GM19035 (cell line): ENCODE data around the gene ZNF135.

Source experiments
- ATAC-seq: cut with Tn5 transposase; IDR thresholded peaks from one replicate; pipeline ENCODE4 v1.9.1; 2021; ENCODE audit not compliant: unreplicated experiment

Gene ZNF135

GRCh38 chr19:58089846-58090245 lies 30.8 kb downstream of the ZNF135 start:
- ATAC-seq, result no peak

DNA sequence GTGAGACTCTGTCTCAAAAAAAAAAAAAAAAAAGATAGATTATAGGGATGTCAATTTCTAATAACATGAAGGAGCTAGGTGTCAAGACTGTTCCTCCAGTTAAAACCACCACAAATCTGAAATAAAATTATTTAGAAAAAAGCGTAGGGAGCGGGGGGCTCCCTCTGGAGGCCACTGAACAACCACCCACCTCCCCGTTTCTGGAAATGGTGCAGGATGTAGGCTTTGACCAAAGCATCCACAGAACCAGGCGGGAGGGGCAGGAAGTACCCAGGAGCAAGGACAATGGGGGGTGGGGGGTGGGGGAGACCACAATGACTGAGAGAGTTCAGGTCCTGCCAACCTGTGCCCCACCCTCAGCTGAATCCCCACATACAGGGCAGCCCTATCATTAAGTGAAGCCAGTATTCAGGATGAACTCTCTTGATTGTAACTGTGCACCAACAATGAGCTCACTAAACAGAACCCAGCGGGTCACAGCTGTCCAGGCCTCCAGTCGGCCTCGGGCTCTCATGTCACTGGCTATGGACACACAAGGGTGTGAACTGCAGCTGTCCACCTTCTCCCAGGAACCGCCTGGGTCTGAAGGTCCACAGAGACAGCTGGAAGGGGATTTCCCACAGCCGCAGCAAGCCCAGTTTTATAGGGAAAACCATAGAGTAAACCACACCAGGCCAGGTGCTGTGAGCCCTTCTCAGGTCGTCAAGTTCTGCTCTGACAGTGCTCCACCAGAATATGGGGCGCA lies 32.3 kb downstream of the ZNF135 start:
- ATAC-seq, result no peak

- no peak for ATAC-seq
These were observed 34.0 kb downstream of the ZNF135 start for GRCh38 chr19:58093071-58093470.

- ATAC-seq, result no peak
These were observed 36.2 kb downstream of the ZNF135 start for GRCh38 chr19:58095328-58095727.

DNA sequence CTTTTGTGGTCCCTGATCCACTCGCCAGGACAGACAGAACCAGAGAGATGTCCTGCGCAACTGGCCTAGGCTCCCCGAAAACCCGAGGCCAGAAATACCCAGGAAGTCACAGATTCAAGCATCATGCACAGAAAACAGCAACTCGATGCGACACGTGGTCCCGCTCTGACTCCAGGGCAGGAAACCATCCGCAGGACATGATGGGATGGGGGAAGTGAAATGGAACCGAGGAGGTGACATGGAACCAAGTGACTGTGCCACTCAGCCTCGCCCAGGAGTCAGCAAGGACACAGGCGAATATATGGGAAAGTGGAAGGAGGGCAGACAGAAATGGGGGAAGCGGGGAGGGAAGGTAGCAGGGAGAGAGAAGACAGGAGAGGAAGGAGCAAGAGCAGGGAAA lies 37.8 kb downstream of the ZNF135 start:
- ATAC-seq, result no peak

DNA sequence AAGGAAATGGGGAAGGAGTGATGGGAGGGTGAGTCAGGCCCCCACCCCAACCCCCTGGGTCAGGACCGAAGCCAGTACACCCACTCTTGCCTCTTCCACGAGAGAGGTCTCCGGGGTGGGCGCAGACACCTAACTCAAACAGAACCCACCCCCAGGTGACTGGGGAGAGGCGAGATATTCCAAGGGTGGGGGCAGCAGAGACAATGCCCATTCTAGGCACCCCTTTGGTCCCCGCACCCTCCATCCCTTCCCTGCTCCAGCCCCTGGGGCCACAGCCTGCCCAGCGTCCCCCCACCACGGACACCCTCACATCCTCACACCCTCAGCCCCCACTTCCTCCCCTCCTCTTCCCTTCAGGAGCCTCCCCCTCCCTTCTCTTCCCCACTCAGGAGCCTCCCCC lies 38.3 kb downstream of the ZNF135 start:
- ATAC-seq, result no peak

DNA sequence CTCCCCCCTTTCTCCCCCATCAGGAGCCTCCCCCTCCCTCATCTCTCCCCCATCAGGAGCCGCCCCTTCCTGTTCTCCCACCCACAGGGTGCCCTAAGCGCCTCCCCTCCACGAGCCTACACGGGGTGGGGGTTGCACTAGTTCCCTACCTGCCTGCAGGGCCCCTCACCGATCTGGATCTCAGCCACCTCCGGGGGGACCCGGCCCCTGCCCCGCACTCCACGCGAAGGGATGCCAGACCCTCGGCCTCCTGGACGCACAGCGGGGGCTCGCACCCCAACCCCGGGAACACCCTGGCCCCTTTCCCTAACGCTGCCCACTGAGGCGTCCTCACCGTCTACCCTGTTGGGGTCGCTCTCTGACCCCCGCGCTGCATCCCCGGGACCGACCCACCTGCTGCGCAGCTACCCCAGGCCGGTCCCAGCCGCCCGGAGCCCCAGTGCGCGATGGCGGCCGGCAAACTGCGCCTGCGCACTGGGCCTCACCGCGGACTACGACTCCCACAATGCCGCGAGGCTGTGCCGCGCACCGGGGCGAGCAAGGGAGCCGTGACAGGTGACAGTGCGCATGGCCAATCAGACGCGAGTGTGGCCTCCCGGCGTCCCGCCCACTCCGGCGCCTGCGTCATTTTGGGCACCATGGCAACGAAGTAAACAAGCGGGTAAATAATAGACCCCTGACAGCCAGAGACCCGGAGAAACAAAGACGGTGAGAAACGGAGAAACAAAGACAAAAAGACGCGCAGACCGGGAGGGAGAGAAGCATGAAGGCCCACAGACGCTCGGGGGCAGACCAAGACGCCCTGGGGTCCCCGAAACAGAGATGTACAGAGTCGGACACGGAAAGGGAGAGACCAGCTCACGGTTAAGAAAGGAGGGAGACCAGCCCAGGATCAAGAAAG lies 38.9 kb downstream of the ZNF135 start, which contains the start of gene ZSCAN18:
ZSCAN18 (minus strand) TSS at position 451 of the 901 bp plus-strand sequence. CDS start 7,964 bp downstream, outside the sequence.
- no peak for ATAC-seq

DNA sequence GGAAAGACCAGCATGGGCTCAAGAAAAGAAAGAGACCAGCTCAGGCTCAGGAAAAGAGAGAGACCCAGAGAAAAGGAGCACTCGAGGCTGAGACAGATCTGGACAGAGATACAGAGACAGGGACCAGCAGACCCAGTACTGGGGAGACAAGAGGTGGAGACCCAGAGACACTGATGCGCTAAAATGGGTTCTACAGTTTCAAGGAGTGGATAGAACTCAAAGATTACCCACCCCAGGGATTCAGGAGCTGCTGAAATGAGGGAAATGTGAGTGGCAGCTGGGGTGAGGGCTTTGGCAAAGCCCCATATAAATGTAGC lies 39.6 kb downstream of the ZNF135 start:
- no peak for ATAC-seq

DNA sequence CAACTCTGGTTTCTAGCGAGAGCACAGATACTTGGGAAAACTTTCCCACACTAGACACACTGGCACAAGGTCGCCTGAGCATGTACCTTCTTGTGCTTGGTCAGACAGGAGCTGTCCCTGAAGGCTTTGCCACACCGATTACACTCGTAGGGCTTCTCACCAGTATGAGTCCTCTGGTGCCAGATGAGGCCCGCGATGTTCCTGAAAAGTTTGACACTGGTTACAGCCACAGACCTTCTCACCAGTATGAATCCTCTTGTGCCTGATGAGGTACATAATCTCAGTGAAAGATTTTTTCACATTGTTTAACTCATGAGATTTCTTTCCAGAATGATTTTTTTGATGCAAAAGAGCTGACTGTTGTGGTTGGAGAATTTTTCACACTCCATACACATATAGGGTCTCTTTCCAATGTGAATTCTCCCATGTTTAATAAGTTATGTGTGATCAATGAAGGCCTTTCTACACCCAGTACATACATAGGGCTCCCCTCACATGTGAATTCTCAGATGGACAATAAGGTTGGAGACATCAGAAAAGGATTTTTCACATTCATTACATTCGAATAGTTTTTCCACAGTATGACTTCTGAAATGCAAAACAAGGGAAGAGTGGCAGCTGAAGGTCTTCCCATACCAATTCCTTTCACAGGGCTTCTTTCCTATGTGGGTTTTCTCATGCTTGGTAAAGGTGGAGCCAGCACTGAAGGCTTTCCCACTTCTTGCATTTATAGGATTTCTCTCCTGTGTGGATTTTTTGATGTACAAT lies 48.9 kb downstream of the ZNF135 start:
- ATAC-seq, result no peak

DNA sequence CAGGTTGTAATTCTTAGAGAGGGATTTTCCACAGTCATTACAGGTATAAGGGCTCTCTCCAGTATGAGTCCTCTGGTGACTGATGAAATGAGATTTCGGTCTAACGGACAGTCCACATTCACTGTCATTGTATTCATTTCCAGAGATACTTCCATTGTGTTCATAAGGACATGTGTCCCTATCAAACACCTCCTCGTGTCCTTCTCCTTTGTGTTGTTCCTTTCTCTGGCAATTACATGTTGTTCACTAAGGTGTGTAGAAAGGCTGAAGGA lies 49.4 kb downstream of the ZNF135 start:
- ATAC-seq, result no peak

GRCh38 chr19:58117841-58118575 lies 58.9 kb downstream of the ZNF135 start:
- ATAC-seq, result no peak

DNA sequence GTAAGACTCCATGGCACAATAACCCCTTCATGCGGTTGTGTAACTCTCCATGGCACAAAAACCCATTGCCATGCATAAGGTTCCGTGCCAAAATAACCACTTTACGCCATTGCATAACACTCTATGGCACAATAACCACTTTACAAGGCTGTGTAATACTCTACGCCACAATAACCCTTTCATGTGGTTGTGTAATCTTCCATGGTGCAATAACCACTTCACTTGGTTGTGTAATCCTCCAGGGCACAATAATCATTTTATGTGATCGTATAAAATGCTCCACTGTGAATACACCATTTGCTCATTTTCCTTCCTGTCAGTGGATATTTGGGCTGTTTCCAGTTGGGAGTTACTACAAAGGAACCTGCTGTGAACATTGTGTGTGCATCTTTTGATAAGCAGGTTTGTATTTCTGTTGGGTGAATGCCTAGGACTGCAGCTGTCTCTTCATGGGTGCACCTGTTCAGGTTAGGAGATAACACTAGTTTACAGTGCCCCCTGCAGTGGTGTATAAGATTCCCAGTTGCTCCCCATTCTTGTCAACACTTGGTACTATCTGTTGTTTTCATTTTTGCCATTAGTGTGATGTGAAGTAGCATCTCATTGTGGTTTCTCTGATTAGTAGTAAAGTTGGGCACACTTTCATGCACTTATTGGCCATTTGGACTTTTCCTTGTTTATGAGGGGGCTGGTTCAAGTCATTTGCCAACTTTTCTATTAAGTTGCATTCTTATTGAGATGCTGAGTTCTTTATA lies 60.1 kb downstream of the ZNF135 start:
- no peak for ATAC-seq
